HL-60/S4 treated with phorbol 12-myristate 13-acetate at 8.2 ng/mL for 4 days and 3 days (cell line): ENCODE results near the gene BLOC1S5.

Source experiments
- in situ Hi-C: fragments of 300-500 bp; cut with MboI; formaldehyde crosslinking; loops from 2 replicates; pipeline ENCODE4 v1.15.0; 2022; ENCODE audit warnings: low sequenced_read_pairs

BLOC1S5 gene

DNA sequence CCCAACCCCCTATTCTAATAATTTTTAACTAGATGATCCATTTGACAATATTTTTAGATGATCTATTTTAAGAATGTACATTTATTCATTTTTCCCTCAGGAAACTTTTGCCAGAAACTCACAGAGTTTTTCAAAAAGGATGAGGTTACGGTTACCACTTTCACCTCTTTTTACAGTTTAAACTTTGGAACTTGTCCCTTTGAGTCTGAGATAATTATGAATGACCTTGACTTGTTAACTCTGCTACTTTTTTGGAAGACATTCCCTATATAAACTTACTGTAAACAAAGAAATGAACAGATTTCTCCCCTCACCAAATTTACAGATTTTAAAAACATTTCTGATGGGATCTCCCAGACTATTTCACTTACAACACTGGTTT, 18.4 kb upstream of the BLOC1S5 start:
- in situ Hi-C loops = no loop called here

DNA sequence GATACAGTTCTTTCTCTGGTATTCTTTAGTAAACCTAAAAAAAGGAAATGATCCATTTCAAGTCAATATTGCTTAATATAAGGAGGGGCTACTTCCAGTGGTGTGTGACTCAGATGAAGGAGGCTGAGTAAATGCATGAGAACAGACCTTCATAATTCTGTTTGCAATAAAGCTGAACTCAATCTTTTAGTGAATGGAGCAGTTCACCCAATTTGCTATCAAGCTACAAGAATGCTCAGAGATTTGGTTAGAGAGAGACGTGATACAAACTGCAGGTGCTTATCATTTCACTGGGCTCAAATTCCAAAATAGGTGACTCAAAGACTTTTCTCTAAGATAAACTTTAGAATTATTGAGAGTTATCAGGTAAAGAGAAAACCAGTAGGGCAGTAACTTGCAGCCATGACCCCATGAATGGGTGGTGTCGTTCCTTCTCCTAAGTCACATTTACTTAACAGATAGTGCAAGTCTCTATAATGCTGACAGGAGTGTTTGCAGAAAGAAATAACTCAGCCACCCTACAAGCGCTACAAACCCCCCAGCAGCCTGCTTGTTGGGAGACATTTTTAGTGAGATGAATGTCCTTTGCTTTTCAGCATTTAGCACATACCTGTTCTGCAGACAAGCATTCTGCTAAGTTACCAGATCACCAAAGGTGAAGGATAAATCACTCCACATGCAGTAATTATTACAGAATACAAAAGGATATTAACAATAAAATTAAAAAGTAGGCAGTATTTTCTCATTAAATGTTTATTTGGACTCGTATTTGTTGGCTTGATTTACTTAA, 16.4 kb upstream of the BLOC1S5 start:
- in situ Hi-C loops = no loop called here

DNA sequence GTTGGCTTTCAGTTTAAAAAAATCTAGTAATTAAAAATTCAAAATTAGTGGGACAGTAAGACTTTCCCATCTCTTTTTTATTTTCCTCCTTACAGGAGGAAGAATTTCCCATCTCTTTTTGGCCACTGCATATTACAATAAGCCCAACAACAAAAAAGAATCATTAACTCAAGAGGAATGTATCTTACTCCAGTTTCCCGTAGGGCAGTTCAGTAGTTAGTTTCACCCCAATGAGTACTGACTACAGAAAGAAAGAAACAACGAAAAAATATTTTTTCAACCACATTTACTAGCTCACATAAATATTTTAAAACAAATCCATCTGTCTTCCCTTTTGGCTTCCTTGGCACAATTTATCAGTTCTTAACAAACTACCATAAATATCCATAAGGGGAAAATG, 14.9 kb upstream of the BLOC1S5 start:
- in situ Hi-C loops = no loop called here

DNA sequence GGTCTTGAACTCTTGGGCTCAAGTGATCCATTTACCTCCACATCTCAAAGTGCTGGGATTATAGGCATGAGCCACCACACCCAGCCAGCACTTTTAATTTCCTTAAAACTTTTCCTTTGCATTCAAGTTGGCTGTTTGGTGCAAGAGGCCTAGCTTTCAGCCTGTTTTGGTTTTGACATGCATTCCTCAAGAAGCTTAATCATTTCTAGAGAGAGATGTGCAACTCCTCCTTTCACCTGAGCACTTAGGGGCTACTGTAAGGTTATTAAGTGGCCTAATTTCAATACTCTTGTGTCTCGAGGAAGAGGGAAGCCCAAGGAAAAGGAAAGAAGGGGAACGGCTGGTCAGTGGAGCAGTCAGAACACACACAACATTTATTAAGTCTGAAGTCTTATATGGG, 13.8 kb upstream of the BLOC1S5 start:
- in situ Hi-C loops = no loop called here

DNA sequence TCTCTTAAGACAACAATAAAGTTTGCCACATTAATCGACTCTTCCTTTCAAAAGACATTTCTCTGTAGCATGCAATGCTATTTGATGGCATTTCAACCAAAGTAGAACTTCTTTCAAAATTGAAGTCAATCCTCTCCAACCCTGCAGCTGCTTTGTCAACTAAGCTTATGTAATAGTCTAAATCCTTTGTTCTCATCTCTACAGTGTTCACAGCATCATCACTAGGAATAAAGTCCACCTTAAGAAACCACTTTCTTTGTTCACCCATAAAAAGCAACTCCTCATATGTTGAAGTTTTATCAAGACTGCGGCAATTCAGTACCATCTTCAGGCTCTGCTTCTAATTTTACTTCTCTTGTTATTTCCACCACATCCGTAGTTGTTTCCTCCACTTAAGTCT, 11.5 kb upstream of the BLOC1S5 start:
- in situ Hi-C loops = no loop called here

DNA sequence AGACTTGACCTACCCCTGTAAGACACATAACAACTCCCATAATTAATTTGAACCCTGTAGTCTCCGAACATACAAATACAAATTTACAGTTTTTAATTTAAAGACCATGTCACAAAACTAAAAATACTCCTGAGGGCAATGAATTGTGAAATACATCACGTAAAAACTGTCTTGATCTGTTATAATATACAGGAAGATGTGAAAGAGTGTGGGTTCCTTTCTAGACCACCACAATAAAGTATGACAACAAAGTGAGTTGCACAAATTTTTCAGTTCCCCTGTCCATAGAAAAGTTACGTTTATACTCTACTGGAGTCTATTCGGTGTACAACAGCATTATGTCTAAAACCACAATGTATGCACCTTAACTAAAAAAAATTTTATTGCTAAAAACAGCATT, 11.0 kb upstream of the BLOC1S5 start:
- in situ Hi-C loops = no loop called here

DNA sequence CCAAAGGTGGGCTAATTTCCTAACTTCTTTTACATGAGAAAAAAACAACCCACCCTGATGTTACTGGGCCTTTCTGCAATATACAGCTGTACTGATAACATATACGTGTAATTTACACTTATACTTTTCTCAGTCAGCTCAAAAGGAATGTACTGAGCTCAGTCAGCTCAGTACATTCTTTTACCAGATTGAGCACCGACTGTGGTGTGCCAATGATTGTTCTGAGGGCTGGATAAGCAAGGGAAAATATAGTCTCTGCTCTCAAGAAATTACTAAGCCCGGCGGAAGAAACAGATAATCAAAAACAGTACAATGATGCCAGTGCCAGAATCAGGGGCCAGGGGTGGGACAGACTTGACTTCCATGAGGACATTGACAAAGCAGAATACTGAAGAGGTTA, 10.0 kb upstream of the BLOC1S5 start:
- in situ Hi-C loops = no loop called here

DNA sequence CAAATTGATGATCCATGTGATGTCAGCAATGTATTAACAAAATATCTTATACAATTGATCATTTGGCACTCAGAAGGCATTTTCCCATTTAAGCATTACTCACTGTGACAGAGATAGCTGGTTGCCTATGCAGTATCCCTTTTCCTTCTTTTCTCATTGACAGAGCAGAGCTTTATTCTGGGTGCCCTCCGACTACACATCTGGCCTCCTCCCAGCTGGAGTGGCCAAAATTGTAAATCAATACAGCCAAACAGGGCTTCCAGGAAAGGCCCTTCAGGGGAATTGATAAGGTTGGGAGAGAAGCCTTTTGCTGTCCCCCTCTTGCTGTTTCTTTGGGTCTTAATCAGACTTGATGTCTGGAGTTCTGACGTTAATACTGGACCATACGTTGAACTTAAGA, 9.6 kb upstream of the BLOC1S5 start:
- in situ Hi-C loops = no loop called here

DNA sequence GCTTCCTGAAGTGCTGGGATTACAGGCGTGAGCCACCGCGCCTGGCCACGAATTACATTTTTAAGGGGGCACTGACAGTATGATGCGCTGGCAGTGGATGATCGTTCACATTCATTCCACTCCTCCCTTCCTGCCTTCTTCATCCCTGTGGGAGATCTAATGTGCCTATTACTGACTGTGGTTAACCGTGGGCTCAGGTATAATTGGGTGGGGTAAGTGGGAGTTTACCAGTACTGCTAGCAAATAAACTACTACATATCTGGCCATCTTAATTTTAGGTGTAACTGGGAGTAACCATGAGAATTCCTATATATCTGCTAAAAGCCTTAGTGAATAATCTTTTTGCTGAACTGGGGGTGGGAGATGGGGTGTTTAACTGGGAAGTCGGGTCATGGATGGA, 6.5 kb upstream of the BLOC1S5 start:
- in situ Hi-C loops = no loop called here

DNA sequence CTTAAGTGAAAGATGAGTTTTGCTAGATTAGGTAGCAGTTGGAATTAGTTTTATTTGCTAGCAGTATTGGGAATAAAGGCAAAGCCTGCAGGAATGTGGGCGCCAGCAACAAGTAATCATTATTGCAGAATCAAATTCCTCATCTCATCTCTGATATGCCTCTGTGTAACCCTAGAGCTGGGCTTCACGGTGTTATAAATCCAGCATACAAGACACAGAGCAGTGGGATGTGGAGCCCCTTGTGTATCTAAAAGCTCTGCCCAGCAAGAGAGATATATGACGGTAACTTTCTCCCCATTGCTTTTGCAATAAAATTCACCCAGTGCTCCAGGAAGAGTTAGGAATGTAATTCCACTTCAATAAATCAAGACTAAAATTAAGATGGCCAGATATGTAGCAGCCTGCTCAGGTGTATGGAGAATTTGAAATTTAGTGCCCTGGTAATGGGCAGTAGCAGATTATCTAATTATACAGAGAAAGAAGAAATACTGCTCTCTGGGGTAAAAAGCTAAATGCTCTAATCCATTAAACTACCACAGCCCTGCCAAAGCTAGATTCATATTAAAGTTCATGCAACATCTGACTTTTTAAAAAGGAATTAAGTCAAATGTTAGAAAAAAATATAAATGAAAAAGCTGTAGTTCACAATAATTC, 5.6 kb upstream of the BLOC1S5 start:
- in situ Hi-C loops = no loop called here

DNA sequence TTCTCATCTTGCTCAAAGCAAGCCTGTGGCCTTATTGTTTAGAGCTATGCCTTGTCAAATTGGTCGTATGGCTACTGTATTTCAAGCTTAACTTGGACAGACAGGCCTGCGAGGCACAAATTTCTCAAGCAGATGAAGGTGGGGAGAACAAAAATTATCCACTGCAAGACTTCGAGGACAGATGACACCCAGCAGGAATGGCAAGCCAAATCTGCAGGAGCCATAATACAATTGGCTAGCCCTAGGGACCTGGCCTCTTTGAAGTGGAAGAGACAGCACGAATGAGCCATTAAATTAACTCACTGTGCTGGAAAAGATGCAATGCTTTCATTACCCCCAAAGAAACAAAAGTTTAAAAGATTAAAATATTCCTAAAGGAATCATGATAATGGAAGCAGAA, 5.0 kb upstream of the BLOC1S5 start:
- in situ Hi-C loops = no loop called here

DNA sequence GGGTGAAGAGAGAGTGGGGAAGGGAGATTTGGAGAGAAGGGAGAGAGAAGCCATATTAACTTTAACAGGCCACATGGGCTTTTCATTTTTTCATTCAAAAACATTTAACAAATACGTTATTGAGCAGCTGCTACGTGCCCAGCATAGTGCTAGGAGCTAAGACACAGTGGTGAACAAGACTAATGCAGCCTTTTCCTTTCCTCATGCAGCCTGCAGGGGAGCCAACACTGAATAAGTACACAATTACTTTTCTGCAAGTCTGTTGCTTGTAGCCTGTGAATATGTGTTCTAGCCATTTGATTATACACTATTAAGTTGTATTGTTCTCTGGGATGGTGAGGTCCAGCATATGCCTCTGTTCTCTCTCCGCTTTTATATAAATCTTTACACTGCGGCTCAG, 1.9 kb upstream of the BLOC1S5 start:
- in situ Hi-C loops = no loop called here

DNA sequence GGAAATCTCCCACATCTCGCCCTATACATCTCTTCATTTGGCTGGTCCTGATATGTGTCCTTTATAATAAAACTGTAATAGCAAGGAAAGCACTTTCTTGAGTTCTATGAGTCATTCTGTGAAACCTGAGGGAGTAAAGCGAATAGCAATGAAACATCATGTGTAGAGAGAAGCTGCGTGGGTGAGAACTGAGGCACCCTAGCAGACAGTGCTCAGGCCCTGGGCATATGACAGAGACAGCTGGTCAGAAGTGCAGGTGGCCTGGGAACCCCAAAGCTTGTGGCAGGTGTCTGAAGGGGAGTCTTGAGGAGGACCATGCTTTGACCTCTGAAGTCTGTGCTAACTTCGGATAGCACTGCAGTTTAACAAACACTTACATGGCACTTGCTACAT, 1.3 kb upstream of the BLOC1S5 start:
- in situ Hi-C loops = no loop called here

DNA sequence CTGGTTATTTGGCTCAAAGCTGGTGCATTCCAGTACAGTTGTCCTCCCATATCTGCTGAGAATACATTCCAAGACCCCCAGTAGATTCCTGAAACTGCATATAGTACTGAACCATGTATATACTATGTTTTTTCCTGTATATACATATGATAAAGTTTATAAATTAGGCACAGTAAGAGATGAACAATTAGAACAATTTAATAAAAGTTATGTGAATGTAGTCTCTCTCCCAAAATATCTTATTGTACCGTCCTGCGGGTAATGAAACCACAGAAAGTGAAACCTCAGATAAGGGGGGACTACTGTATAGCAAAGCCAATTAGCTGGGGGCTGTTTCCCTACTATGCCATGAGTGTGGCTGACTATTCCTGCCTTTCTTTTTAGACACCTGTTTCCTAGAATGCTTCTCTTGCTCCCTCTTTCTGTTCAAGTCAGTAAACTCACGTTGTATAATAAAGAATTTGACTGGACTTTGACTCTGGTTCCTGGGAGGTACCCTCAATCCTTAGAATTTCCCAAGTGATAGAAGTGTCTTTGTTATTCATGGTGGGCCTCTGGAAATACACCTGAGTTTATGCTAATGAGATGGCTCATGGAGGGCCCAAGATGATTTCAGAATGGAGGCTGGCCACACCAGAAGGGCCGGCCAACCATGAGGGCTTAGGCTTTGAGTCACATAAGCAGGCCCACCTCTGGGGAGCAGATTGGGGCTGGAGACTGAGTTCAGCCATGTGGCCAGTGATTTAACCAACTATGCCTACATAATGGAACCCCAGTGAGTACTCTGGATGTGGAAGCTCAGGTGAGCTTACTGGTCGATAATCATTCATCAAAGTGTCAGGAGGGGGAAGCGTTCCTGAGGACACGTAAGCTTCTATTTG, 689 bp upstream of the BLOC1S5 start:
- in situ Hi-C loops = no loop called here

DNA sequence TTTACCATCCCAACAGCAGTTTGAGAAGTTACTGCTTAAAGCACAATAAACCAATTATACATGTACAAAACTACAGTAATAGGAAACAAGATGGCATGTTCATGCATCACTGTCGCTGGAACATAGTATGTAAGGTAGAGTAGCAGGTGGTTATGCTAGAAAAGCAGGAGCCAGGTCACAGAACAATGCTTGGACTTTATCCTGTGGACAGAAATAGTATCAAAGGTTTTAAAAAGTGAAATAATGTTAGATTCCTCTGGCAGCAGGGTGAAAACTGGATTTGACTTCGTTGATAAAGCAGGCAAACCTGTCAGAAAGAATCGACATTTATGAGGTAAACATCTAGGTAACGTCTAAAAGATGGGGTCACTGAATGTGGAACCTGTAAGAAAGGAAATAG, 2.5 kb downstream of the BLOC1S5 start:
- in situ Hi-C loops = no loop called here

DNA sequence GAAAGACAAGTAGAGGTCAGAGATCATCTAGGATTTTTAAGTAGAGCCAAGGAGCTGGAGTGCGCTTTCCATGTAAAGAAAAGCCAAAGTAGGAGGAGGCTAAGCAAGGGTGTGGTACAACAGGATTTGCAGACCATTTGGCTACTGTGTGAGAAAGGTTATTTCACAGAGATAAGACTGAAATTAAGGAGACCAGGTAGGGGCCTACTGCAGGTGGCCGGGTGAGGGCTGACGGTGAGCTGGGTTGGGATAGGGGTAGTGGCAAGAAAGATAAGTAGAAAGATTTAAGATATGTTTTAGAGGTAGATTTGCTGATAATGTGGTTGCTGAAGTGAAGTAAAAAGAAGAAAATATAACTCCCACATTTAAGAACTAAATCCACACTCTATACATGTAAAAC, 3.8 kb downstream of the BLOC1S5 start:
- in situ Hi-C loops = no loop called here

DNA sequence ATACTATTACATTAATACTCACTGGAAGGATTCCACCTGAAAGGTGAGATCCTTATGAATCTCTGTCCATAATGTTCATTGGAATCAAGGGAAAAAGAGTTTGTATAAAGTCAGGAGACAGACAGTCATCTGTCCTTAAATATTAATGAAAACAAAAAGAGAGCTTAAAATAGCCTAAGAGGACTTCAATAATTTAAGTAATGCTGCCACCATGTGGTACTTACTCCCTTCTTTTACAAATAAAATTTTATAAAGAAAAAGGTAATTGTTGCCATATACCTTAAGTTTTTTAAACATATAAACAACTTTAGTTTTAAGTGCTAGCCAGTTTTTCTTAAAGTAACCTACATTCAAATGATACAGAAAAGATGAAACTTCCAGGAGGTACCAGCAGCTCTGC, 5.1 kb downstream of the BLOC1S5 start:
- in situ Hi-C loops = no loop called here

DNA sequence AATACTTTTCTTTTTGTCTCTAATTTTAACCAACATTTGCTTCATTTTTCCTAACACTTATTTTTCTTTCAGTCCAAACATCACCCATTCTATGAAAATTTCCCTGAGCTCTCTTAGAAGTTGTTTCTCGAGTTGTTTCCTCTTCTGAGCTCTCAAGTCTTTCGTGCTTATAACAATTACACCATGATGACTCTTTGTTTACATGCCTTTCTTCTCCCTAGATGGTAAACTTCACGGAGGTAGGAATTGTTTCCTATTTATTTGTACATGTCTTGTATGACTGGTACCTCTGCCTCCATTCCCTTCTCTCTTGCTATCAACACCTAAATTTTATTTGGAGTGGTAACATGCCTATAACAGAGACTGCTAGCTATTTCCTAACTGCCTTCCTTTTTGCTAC, 6.4 kb downstream of the BLOC1S5 start:
- in situ Hi-C loops = no loop called here

DNA sequence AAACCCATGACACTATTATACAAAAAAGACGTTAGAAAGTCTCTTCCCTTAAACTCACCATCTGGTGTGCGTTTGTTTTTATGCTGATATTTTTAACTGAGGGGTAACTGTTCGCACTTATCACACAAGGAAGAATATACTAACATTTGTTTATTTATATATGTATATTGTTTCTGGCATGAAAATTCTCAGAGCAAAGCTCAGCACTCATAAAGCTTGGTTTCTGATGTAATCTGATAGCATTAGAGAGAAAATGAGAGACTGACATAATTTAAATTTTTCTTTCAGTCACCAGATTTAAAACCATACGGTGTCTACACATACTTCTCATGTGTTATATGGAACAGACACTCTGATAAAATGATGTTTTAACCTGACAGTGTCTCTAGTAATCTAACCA, 6.9 kb downstream of the BLOC1S5 start:
- in situ Hi-C loops = no loop called here

DNA sequence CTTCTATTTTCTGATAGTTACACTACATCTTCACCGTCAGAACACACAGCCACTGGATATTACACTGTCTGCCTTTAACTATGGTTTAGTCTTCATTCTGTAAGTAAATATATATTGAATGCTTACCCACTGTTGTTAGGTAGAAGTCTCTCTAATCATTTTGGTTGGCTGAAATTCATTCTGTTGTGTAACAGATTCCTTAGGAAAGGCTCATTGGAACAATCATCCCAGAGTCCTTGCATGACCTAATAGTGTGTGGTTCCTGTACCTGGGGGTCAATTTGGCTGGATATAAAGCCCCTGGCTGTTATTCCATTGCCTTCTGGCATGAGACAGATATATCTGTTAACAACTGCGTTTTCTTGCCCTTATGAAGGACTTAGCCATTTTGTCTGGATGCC, 9.9 kb downstream of the BLOC1S5 start:
- in situ Hi-C loops = no loop called here

DNA sequence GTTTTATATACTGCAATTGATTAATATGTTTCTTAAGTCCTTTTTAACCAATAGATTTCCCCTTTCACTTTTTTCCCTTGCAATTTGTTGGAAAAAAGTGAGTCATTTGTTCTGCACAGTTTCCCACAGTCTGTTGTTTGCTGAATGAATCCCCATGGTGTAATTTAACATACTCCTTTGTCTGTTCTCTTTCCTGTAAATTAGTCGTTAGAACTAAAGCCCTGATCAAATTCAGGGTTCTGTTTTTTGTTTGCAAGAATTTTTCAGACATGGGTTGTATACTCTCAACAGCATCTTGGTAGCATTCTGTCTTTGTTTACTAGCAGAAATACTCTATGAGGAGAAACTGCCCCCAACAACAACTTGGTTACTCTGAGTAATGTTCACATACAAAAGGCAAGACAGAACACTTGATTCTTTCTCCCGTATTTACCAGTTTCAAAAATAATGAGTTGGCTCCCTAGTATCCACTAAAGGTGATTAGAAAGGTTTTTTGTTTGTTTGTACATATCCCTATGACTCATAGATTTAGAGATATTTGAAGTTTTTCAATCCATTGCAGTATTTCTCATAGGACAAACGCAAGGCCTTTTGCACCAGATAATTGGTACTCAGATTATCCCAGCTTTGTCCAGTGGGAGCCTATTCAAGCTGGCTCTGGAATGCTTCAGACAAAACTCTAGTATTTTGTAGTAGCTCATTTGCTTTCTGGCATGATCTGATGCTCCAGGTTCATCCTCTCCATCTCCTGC, 16.5 kb downstream of the BLOC1S5 start:
- in situ Hi-C loops = no loop called here
